Smooth muscle cell (in vitro differentiated cells): ENCODE results near the gene ELFN1. TPM values are rescaled to one million over a fixed set of nuclear protein-coding genes. Genes with fewer than 3 reads are reported as not detected.

Experiments used
- DNase-seq: peaks from one replicate; lab custom pipeline; 2025; ENCODE audit not compliant: unreplicated experiment; lab: John Stamatoyannopoulos, UW
- H2AFZ ChIP-seq: fragments of 200-600 bp; sonication (generic); 2 replicates; pipeline ENCODE4 v1.6.0; 2016; ENCODE audit warnings: antibody characterized with exemption, low read depth, mild to moderate bottlenecking
- H3F3A ChIP-seq: fragments of 200-600 bp; sonication (generic); 2 replicates; pipeline ENCODE4 v1.6.0; 2017; ENCODE audit warnings: antibody characterized with exemption, low read depth
- H3K27ac ChIP-seq: fragments of 200-600 bp; sonication (generic); 2 replicates; pipeline ENCODE4 v1.5.1; 2016; ENCODE audit warnings: low read depth, mild to moderate bottlenecking
- H3K27me3 ChIP-seq: fragments of 200-600 bp; sonication (generic); 2 replicates; pipeline ENCODE4 v1.6.1; 2016; ENCODE audit warnings: low read depth, mild to moderate bottlenecking
- H3K36me3 ChIP-seq: fragments of 200-600 bp; sonication (generic); 2 replicates; pipeline ENCODE4 v1.5.1; 2016; ENCODE audit warnings: low read depth
- H3K4me1 ChIP-seq: fragments of 200-600 bp; sonication (generic); 2 replicates; pipeline ENCODE4 v1.5.1; 2016; ENCODE audit warnings: low read depth
- H3K4me2 ChIP-seq: fragments of 200-600 bp; sonication (generic); 2 replicates; pipeline ENCODE4 v1.6.0; 2016; ENCODE audit warnings: mild to moderate bottlenecking
- H3K4me3 ChIP-seq: fragments of 200-600 bp; sonication (generic); 2 replicates; pipeline ENCODE4 v1.5.1; 2016; ENCODE audit warnings: mild to moderate bottlenecking
- H3K79me2 ChIP-seq: fragments of 200-600 bp; sonication (generic); 2 replicates; pipeline ENCODE4 v1.6.0; 2016; ENCODE audit warnings: low read depth, mild to moderate bottlenecking
- H3K9ac ChIP-seq: fragments of 200-600 bp; sonication (generic); 2 replicates; pipeline ENCODE4 v1.6.0; 2016; ENCODE audit warnings: low read depth
- H3K9me3 ChIP-seq: fragments of 200-600 bp; sonication (generic); replicated peaks from 2 replicates; pipeline ENCODE4 v1.5.1; 2016; ENCODE audit warnings: low read depth
- H4K20me1 ChIP-seq: fragments of 200-600 bp; sonication (generic); 2 replicates; pipeline ENCODE4 v1.6.0; 2016; ENCODE audit warnings: low read depth
- CTCF ChIP-seq: fragments of 200-600 bp; sonication (generic); IDR thresholded peaks from 2 replicates; pipeline ENCODE4 v1.5.1; 2017; ENCODE audit warnings: borderline replicate concordance, mild to moderate bottlenecking, antibody characterized with exemption; ENCODE audit not compliant: insufficient read depth, poor library complexity, severe bottlenecking
- WGBS: methylation state at CpG from one replicate; pipeline ENCODE4 v1.1.7; 2016; ENCODE audit warnings: low lambda C conversion rate; 5-methylcytosine and 5-hydroxymethylcytosine counted together
- polyA plus RNA-seq: library from polyadenylated mRNA; unstranded; fragments of >200 nt; fragmentation: Nextera tagmentation; extraction: Ambion mirVana; gene quantifications from 2 replicates; pipeline ENCODE4 v1.2.1, GENCODE V29; 2016
- total RNA-seq: library from RNA; depleted of rRNA; stranded (reverse); fragments of >200 nt; gene quantifications from 2 replicates; pipeline ENCODE4 v1.2.3, GENCODE V29; 2014

Gene ELFN1
- total and polyA plus RNA-seq, 2 experiments from 2014 or later = 4.2 to 6.2 TPM

DNA sequence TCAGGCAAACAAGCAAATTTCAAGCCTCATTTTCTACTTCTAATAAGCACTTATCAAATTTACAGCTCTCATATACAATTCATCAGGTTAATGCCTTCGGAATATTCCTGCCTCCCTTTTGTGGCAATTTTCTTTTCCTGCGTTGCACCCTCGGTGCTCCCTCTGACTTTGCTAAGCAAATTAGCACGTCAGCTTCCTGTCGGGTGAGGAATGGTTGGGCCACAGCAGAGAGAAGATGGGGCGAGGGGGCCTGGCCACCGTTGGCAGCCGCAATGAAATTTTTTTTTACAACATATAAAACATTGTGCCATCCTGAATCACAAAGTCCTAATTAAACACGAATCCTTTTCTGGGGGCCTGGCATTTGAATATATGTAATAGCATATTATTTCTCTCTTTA lies 28.1 kb downstream of the ELFN1 start:
- TF ChIP-seq CTCF = no peak
- no peak for DNase-seq
- 76% methylated on average over 9 of the region's 9 CpGs for WGBS
- no peak overlapping the region for H3K4me3 ChIP-seq
- H2AFZ ChIP-seq = no peak overlapping the region
- H3F3A ChIP-seq = no peaks in the 10 kb centered on the region
- H3K4me2 ChIP-seq = no peak overlapping the region
- no peaks in the 10 kb centered on the region for H3K36me3 ChIP-seq
- H4K20me1 ChIP-seq = no peaks in the 10 kb centered on the region
- no peaks in the 10 kb centered on the region for H3K79me2 ChIP-seq
- H3K4me1 ChIP-seq = peaks cover 14% of the 10 kb centered on the region
- no peaks in the 10 kb centered on the region for H3K27me3 ChIP-seq
- no peak overlapping the region for H3K9ac ChIP-seq
- no peak overlapping the region for H3K27ac ChIP-seq
- H3K9me3 ChIP-seq = no peaks in the 10 kb centered on the region

DNA sequence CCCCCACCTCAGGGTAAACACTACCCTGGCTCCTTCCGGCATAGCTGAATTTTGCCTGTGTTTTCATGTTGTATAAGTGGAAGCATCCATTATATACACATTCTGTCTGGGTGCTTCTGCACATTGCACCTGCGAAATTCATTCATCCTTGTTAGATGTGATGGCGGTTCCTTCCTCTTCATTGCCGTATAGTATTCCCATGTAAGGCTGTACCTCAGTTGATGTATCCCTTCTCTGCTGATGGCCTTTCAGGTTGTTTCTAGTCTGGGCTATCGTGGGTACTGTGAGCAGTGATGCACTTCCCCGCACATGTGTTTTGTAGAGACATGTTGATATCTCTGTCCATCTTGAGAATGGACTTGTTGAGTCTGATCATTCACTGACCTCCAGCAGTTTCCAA lies 28.9 kb downstream of the ELFN1 start:
- Histone ChIP-seq H3K4me1 (peaks cover 8% of the 10 kb centered on the region), H3K79me2 (no peaks in the 10 kb centered on the region), H3K27ac (no peak overlapping the region), H3K27me3 (no peaks in the 10 kb centered on the region), H3F3A (no peaks in the 10 kb centered on the region), H3K4me2 (no peak overlapping the region), H4K20me1 (no peaks in the 10 kb centered on the region), H3K9me3 (no peaks in the 10 kb centered on the region), H3K9ac (no peak overlapping the region), H2AFZ (no peak overlapping the region), H3K4me3 (no peak overlapping the region), H3K36me3 (no peaks in the 10 kb centered on the region)
- no peak for TF ChIP-seq CTCF
- 96% methylated on average over 6 of the region's 6 CpGs for WGBS
- no peak for DNase-seq

- Histone ChIP-seq H2AFZ (no peak overlapping the region), H3K4me2 (no peak overlapping the region), H4K20me1 (no peaks in the 10 kb centered on the region), H3K27me3 (no peaks in the 10 kb centered on the region), H3K36me3 (no peaks in the 10 kb centered on the region), H3K9ac (no peak overlapping the region), H3K4me3 (no peak overlapping the region), H3F3A (no peaks in the 10 kb centered on the region), H3K27ac (no peak overlapping the region), H3K4me1 (no peaks in the 10 kb centered on the region), H3K9me3 (no peaks in the 10 kb centered on the region), H3K79me2 (no peaks in the 10 kb centered on the region)
- WGBS = 93% methylated on average over 11 of the region's 11 CpGs
- no peak for TF ChIP-seq CTCF
- no peak for DNase-seq
Measured at GRCh38 chr7:1700086-1700485, 30.0 kb downstream of the ELFN1 start.

- no peaks in the 10 kb centered on the region for H3F3A ChIP-seq
- no peaks in the 10 kb centered on the region for H4K20me1 ChIP-seq
- H3K9ac ChIP-seq = no peak overlapping the region
- no peak overlapping the region for H3K4me3 ChIP-seq
- H3K27ac ChIP-seq = no peak overlapping the region
- no peak overlapping the region for H2AFZ ChIP-seq
- H3K79me2 ChIP-seq = no peaks in the 10 kb centered on the region
- no peaks in the 10 kb centered on the region for H3K36me3 ChIP-seq
- 94% methylated on average over 27 of the region's 27 CpGs for WGBS
- no peaks in the 10 kb centered on the region for H3K4me1 ChIP-seq
- TF ChIP-seq CTCF = no peak
- no peak overlapping the region for H3K4me2 ChIP-seq
- no peak for DNase-seq
- no peaks in the 10 kb centered on the region for H3K27me3 ChIP-seq
- no peaks in the 10 kb centered on the region for H3K9me3 ChIP-seq
Measured at GRCh38 chr7:1700536-1701333, 30.7 kb downstream of the ELFN1 start.
